Skeletal muscle satellite cell (primary cell): ENCODE results near the gene SLC66A2.

ENCODE experiments used
- H3K27me3 ChIP-seq: 2 replicates; pipeline ENCODE4 v1.7.0; 2013; ENCODE audit warnings: low read length; ENCODE audit not compliant: control insufficient read depth, insufficient read depth
- H3K36me3 ChIP-seq: 2 replicates; pipeline ENCODE4 v1.7.0; 2013; ENCODE audit warnings: mild to moderate bottlenecking, control low read depth, low read length; ENCODE audit not compliant: insufficient read depth
- H3K4me1 ChIP-seq: 2 replicates; pipeline ENCODE4 v1.7.0; 2013; ENCODE audit warnings: low read length; ENCODE audit not compliant: control insufficient read depth, insufficient read depth
- H3K4me2 ChIP-seq: 2 replicates; pipeline ENCODE4 v1.7.0; 2013; ENCODE audit warnings: mild to moderate bottlenecking, low read length
- H3K4me3 ChIP-seq: 2 replicates; pipeline ENCODE4 v1.7.0; 2013; ENCODE audit warnings: low read length
- H3K9ac ChIP-seq: 2 replicates; pipeline ENCODE4 v1.7.0; 2013; ENCODE audit warnings: mild to moderate bottlenecking, low read depth, low read length, moderate library complexity
- H3K9me3 ChIP-seq: replicated peaks from 2 replicates; pipeline ENCODE4 v1.7.0; 2013; ENCODE audit warnings: mild to moderate bottlenecking, control low read depth, low read length

SLC66A2 gene

GRCh38 chr18:79862562-79862961 lies 88.9 kb downstream of the SLC66A2 start:
- H3K4me3 ChIP-seq: no peak overlapping the region
- H3K9ac ChIP-seq: no peak overlapping the region
- H3K9me3 ChIP-seq: no peaks in the 10 kb centered on the region
- no peaks in the 10 kb centered on the region for H3K4me1 ChIP-seq
- H3K4me2 ChIP-seq: no peak overlapping the region
- H3K36me3 ChIP-seq: no peaks in the 10 kb centered on the region
- peaks cover 43% of the 10 kb centered on the region for H3K27me3 ChIP-seq

- H3K27me3 ChIP-seq: peaks cover 37% of the 10 kb centered on the region
- H3K4me3 ChIP-seq: no peak overlapping the region
- peaks cover 5% of the 10 kb centered on the region for H3K4me1 ChIP-seq
- no peak overlapping the region for H3K4me2 ChIP-seq
- H3K9ac ChIP-seq: no peak overlapping the region
- H3K36me3 ChIP-seq: no peaks in the 10 kb centered on the region
- no peaks in the 10 kb centered on the region for H3K9me3 ChIP-seq
These were observed 89.8 kb downstream of the SLC66A2 start for GRCh38 chr18:79861687-79862086.

- H3K36me3 ChIP-seq: no peaks in the 10 kb centered on the region
- no peak overlapping the region for H3K4me3 ChIP-seq
- peaks cover 16% of the 10 kb centered on the region for H3K4me1 ChIP-seq
- no peak overlapping the region for H3K9ac ChIP-seq
- H3K27me3 ChIP-seq: peaks cover 41% of the 10 kb centered on the region
- H3K9me3 ChIP-seq: no peaks in the 10 kb centered on the region
- H3K4me2 ChIP-seq: no peak overlapping the region
These were observed 92.1 kb downstream of the SLC66A2 start for GRCh38 chr18:79859314-79859713.

- peak overlapping the region; percentile 15 for H3K4me3 ChIP-seq
- peak overlapping the region; percentile 51 for H3K4me2 ChIP-seq
- no peaks in the 10 kb centered on the region for H3K36me3 ChIP-seq
- peaks cover 16% of the 10 kb centered on the region for H3K4me1 ChIP-seq
- H3K9ac ChIP-seq: no peak overlapping the region
- H3K9me3 ChIP-seq: no peaks in the 10 kb centered on the region
- H3K27me3 ChIP-seq: peaks cover 31% of the 10 kb centered on the region
These were observed 94.3 kb downstream of the SLC66A2 start for GRCh38 chr18:79857082-79857671.

GRCh38 chr18:79856119-79857007 lies 95.1 kb downstream of the SLC66A2 start:
- Histone ChIP-seq H3K4me3 (no peak overlapping the region), H3K4me1 (peaks cover 16% of the 10 kb centered on the region), H3K36me3 (no peaks in the 10 kb centered on the region), H3K9ac (no peak overlapping the region), H3K4me2 (peak overlapping the region; percentile 59), H3K27me3 (peaks cover 27% of the 10 kb centered on the region), H3K9me3 (no peaks in the 10 kb centered on the region)

GRCh38 chr18:79855147-79855933 lies 96.1 kb downstream of the SLC66A2 start:
- H3K4me1 ChIP-seq: peaks cover 16% of the 10 kb centered on the region
- no peak overlapping the region for H3K9ac ChIP-seq
- no peak overlapping the region for H3K4me3 ChIP-seq
- H3K4me2 ChIP-seq: peak overlapping the region; percentile 45
- no peaks in the 10 kb centered on the region for H3K36me3 ChIP-seq
- peaks cover 18% of the 10 kb centered on the region for H3K27me3 ChIP-seq
- no peaks in the 10 kb centered on the region for H3K9me3 ChIP-seq

GRCh38 chr18:79853993-79854364 lies 97.5 kb downstream of the SLC66A2 start:
- H3K4me1 ChIP-seq: peaks cover 18% of the 10 kb centered on the region
- H3K36me3 ChIP-seq: no peaks in the 10 kb centered on the region
- no peaks in the 10 kb centered on the region for H3K9me3 ChIP-seq
- H3K9ac ChIP-seq: no peak overlapping the region
- peaks cover 16% of the 10 kb centered on the region for H3K27me3 ChIP-seq
- H3K4me3 ChIP-seq: no peak overlapping the region
- H3K4me2 ChIP-seq: no peak overlapping the region

GRCh38 chr18:79853303-79853992 lies 98.0 kb downstream of the SLC66A2 start:
- Histone ChIP-seq H3K4me3 (no peak overlapping the region), H3K36me3 (no peaks in the 10 kb centered on the region), H3K27me3 (peaks cover 18% of the 10 kb centered on the region), H3K9ac (no peak overlapping the region), H3K9me3 (no peaks in the 10 kb centered on the region), H3K4me1 (peaks cover 23% of the 10 kb centered on the region), H3K4me2 (no peak overlapping the region)

GRCh38 chr18:79852561-79853302 lies 98.7 kb downstream of the SLC66A2 start:
- H3K4me2 ChIP-seq: no peak overlapping the region
- H3K9ac ChIP-seq: no peak overlapping the region
- H3K9me3 ChIP-seq: no peaks in the 10 kb centered on the region
- peaks cover 25% of the 10 kb centered on the region for H3K4me1 ChIP-seq
- H3K27me3 ChIP-seq: peaks cover 20% of the 10 kb centered on the region
- no peak overlapping the region for H3K4me3 ChIP-seq
- H3K36me3 ChIP-seq: no peaks in the 10 kb centered on the region
